ENCODE results near the gene POR.

POR gene

DNA sequence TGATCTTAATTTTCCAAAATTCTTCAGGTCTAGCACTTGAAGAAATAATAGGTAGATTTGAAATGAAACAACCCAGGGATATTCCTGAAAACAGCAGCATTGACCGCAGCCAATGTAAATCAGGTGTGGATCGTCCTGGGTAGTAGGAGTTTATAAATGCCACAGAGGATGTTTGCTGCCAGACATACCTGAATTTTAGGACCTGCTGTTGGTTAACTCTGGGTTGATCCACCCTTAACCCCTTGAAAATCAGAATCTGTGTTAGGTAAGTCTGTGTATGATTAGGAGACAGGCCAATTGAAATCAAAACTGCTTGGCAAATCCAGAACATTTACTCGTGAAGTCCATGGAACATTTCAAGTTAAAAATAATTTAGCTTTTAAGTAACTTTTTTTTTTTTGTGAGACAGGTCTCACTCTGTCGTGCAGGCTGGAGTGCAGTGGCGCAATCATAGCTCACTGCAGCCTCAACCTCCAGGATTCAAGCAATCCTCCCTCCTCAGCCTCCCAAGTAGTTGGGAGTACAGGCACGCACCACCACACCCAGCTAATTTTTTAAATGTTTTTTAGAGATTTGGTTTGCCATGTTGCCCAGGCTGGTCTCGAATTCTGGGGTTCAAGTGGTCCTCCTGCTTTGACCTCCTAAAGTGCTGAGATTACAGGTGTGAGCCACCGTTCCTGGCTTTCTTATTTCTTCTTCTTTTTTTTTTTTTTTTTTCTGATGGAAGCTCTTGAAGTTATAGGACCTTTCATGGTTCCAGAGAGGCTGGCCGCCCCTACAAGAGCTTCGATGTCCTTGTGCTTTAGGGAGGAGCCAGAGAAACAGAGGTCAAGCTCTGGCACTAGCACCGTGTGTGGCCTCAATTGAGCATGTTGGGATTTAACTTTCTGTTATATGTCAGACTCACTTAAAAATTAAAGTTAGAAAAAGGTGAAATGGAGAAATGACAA is 2.0 kb downstream of the POR start:
- H3K4me1 ChIP-seq (ENCODE audit: insufficient read depth, low read length): 0 out of 2 replicates have a peak, but pooled peaks cover 5% of the 10 kb centered on the region

DNA sequence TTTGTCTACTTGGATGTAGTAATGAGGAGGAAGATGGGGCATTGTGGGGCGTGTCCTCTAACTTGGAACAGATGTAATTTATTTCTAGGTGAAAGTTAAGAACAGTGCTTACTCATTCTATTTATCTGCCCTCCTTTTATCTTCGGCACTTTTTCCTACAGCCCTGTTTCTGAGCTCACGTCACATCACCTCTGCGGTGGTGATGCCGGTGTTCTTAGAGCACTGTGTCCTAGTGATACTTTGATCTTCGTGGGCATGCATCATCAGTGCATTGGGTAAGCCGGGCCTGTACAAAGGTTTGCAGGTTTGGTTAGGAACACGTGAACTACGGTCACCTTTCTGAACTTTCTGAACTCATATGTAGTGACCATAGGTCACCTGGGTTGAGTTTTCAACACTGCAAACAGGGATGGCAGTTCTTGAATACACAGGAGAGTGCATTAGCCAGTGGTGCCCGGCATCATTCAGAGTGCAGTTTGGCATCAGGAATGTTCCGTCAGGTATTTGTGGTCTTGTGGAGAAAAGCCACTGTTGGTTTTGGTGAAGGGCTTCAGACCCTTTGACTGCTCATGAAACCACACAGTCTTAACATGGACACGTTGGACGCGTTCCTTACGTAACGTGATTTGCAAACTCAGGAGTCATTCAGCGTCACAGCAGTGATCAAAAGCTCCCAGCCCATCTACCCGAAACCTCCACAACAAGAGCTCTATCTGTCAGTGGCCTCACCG is 5.6 kb downstream of the POR start:
- H3K36me3 ChIP-seq (ENCODE audit: insufficient read depth, low read length): no peaks in the 10 kb centered on the region
- H3K4me1 ChIP-seq (ENCODE audit: insufficient read depth, low read length): 0 out of 2 replicates have a peak, but pooled peaks cover 5% of the 10 kb centered on the region
- no peaks in the 10 kb centered on the region for H3K9me3 ChIP-seq (ENCODE audit: control insufficient read depth, insufficient read depth, low read length)
- no peak overlapping the region for H3K9ac ChIP-seq (ENCODE audit: low read depth, low read length)

More for the DNA sequence above, 2.0 kb downstream of the POR start:
- Histone ChIP-seq H3K9me3 (ENCODE audit: control insufficient read depth, insufficient read depth, low read length) (no peaks in the 10 kb centered on the region), H3K9ac (ENCODE audit: low read depth, low read length) (no peak overlapping the region), H3K36me3 (ENCODE audit: insufficient read depth, low read length) (no peaks in the 10 kb centered on the region)

DNA sequence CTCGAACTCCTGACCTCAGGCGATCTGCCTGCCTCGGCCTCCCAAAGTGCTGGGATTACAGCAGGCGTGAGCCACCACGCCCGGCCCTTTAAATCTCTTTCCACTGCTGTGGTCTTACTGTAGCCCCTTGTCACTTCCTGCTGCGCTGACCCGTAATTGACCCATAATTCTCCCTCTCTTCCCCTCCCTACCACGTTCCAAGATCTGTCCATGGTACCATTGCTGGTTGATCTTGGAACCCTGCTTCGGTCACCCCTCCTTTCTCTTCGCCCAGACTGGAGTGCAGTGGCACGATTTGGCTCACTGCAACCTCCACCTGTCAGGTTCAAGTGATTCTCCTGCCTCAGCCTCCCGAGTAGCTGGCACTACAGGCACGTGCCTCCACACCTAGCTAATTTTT is 6.5 kb downstream of the POR start:
- Histone ChIP-seq H3K9me3 (ENCODE audit: control insufficient read depth, insufficient read depth, low read length) (no peaks in the 10 kb centered on the region), H3K36me3 (ENCODE audit: insufficient read depth, low read length) (no peaks in the 10 kb centered on the region), H3K4me1 (ENCODE audit: insufficient read depth, low read length) (0 out of 2 replicates have a peak, but pooled peaks cover 5% of the 10 kb centered on the region), H3K9ac (ENCODE audit: low read depth, low read length) (no peak overlapping the region)

DNA sequence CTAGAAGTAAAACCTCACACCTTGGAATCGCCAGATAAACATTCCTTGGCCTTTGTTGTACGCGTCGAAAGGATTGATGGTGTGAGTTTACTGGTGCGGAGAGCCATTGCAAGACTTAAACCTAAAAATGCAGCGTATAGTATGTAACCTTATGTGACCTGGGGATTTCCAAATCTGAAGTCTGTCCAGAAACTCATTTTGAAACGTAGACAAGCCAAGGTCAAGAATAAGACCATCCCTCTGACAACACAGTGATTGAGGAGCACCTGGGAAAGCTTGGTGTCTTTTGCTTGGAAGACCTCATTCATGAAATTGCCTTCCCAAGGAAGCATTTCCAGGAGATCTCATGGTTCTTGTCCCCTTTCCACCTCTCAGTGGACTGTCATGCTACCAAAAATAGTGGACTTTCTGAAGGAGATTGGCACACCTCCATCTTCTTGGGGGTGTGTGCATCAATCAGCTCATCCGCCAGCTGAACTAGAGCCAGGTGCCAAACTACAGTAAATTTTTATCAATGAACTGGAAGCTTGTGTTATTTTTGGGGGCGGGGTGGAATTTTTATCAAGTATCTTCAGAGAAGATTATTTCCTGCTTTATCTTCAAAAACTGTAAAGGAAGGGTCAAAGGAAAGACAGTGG is 8.1 kb downstream of the POR start:
- H3K9ac ChIP-seq (ENCODE audit: low read depth, low read length): no peak overlapping the region

DNA sequence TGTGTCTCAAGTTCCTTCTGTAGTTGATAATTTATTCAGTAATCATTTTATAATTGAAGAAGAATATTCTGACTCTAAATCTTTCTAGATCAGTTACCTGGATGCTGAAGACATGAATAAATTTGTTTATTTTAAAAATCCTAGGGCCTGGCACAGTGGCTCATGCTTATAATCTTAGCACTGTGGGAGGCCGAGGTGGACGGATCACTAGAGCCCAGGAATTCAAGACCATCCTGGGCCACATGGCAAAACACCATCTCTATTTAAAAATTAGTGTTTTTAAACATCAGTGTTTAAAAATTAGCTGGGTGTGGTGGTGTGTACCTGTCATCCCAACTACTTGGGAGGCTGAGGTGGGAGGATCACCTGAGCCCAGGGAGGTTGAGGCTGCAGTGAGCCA is 9.3 kb downstream of the POR start:
- Histone ChIP-seq H3K36me3 (ENCODE audit: insufficient read depth, low read length) (no peaks in the 10 kb centered on the region), H3K9ac (ENCODE audit: low read depth, low read length) (no peak overlapping the region), H3K4me1 (ENCODE audit: insufficient read depth, low read length) (no peaks in the 10 kb centered on the region), H3K9me3 (ENCODE audit: control insufficient read depth, insufficient read depth, low read length) (no peaks in the 10 kb centered on the region)

More for the DNA sequence above, 8.1 kb downstream of the POR start:
- no peaks in the 10 kb centered on the region for H3K36me3 ChIP-seq (ENCODE audit: insufficient read depth, low read length)
- no peaks in the 10 kb centered on the region for H3K4me1 ChIP-seq (ENCODE audit: insufficient read depth, low read length)
- no peaks in the 10 kb centered on the region for H3K9me3 ChIP-seq (ENCODE audit: control insufficient read depth, insufficient read depth, low read length)

DNA sequence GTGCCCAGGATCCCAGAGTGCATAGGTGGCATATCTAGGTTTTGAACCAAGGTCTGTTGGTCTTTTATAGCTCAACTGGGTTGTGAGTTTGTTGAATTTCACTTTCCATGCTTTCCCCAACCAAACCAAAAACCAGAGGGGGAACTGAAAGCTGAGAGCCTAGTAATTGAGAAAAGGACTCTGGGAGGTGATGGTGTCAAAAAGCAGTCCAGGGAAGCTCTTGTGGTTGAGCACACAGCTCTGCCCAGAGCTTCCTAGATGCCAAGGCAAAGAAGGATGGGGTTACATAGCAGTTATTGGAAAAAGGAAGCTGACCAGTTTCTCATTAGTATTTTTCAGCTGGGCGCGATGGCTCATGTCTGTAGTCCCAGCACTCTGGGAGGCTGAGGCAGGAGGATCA is 9.9 kb downstream of the POR start:
- no peak overlapping the region for H3K9ac ChIP-seq (ENCODE audit: low read depth, low read length)
- no peaks in the 10 kb centered on the region for H3K36me3 ChIP-seq (ENCODE audit: insufficient read depth, low read length)
- no peaks in the 10 kb centered on the region for H3K9me3 ChIP-seq (ENCODE audit: control insufficient read depth, insufficient read depth, low read length)
- no peaks in the 10 kb centered on the region for H3K4me1 ChIP-seq (ENCODE audit: insufficient read depth, low read length)

DNA sequence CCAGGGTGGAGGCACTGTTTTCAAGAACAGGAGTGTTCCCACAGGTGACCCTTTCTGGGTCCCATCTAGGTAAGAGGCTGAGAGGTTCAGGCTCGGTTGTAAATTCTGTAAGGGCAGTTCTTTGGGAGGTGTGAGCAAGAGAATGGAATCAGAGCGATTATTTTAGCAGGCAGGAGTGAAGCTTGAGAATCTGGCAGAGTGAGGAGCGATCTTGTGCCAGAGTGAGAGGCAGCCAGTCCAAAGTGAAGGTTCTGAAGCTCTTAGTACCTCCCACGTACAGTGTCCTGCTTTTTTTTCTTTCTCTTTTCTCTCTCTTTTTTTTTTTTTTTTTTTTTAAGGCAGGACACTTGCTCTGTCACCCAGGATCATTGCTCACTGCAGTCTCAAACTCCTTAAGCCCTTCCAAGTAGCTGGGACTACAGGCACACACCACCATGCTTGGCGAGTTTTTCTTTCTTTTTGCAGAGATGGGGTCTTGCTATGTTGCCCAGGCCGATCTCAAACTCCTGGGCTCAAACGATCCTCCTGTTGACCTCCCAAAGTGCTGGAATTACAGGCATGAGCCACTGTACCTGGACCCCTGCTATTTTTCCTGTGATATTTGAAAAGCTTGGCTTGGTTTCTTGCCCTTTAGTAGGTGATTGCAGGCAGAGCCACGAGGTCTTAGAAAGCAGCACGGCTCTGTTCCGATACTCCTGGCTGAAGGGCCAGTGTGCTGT is 10.9 kb downstream of the POR start:
- no peak overlapping the region for H3K9ac ChIP-seq (ENCODE audit: low read depth, low read length)
- H3K36me3 ChIP-seq (ENCODE audit: insufficient read depth, low read length): no peaks in the 10 kb centered on the region
- H3K9me3 ChIP-seq (ENCODE audit: control insufficient read depth, insufficient read depth, low read length): no peaks in the 10 kb centered on the region
- no peaks in the 10 kb centered on the region for H3K4me1 ChIP-seq (ENCODE audit: insufficient read depth, low read length)

DNA sequence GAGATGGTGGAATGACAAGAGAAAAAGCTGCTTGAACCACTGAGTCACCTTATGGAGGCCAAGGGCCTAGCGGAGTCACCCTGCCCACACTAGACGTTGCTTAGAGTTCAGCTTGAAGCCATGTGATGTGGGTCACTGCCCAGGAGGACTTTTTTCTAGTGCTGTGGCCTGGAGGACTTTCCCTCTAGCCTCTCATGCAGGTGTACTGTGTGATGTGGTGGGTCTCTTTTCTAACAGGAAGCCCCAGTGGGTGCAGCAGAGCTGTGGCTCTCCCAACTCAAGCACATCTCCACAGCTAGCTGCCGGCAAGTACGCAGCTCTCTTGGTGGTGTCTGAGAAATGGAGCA is 13.6 kb downstream of the POR start:
- no peaks in the 10 kb centered on the region for H3K4me1 ChIP-seq (ENCODE audit: insufficient read depth, low read length)

DNA sequence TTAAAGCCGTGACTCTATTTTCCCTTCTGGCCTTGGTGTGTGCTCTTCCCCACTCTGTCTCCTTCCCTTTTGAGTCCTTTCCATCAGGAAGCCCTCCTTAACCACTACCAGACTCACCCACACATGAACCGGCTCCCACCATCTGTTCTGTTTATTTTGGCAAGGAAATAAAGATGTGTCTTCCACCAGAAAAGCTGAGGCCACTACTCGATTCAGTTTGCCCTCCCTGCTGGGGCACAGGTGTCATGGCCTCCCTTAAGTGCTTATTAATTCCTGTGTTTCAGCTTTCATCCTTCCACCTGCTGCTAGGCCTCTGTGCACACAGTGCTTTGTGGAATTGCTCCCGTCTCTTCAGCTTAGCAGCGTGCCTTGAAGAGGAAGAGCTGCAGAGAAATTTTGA is 16.7 kb downstream of the POR start:
- no peaks in the 10 kb centered on the region for H3K9me3 ChIP-seq (ENCODE audit: control insufficient read depth, insufficient read depth, low read length)
- no peak overlapping the region for H3K9ac ChIP-seq (ENCODE audit: low read depth, low read length)
- no peaks in the 10 kb centered on the region for H3K36me3 ChIP-seq (ENCODE audit: insufficient read depth, low read length)
- H3K4me1 ChIP-seq (ENCODE audit: insufficient read depth, low read length): no peaks in the 10 kb centered on the region

More for the DNA sequence above, 13.6 kb downstream of the POR start:
- no peaks in the 10 kb centered on the region for H3K36me3 ChIP-seq (ENCODE audit: insufficient read depth, low read length)
- H3K9ac ChIP-seq (ENCODE audit: low read depth, low read length): no peak overlapping the region
- no peaks in the 10 kb centered on the region for H3K9me3 ChIP-seq (ENCODE audit: control insufficient read depth, insufficient read depth, low read length)

DNA sequence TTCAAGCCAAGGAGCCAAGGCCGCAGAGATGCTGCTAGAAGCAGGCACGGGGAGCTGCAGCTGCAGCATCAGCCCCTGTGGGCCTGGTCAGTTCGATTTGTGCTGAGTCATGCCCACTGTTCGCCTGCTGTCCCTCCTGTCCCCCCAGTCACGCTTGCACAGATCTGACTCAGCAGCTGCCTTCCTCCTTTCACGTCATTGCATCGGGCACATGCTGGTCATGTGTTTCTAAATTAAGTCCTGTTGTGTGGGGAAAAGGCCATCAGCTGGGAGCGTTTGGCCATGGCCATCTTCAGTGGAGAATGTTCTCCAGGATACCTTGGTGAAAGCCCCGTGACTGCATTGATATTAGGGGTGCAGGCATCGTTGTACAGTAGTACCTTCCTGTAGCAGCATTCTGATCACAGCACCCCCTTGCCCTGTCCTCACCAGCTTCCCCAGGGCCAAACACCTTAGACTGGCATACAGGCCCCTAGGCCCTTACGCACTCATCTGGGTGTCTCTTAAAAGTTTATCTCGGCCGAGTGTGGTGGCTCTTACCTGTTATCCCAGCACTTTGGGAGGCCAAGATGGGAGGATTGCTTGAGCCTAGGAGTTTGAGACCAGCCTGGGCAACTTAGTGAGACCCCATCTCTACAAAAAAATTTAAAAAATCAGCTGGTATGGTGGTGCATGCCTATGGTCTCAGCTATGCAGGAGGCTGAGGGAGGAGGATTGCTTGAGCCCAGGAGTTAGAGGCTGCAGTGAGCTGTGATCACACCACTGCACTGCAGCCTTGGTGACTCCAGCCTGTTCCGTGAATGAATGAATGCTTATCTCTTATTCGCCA is 23.2 kb downstream of the POR start:
- Histone ChIP-seq H3K4me1 (ENCODE audit: insufficient read depth, low read length) (no peaks in the 10 kb centered on the region; the same call in 1 of the 2 replicates), H3K9ac (ENCODE audit: low read depth, low read length) (no peak overlapping the region)

DNA sequence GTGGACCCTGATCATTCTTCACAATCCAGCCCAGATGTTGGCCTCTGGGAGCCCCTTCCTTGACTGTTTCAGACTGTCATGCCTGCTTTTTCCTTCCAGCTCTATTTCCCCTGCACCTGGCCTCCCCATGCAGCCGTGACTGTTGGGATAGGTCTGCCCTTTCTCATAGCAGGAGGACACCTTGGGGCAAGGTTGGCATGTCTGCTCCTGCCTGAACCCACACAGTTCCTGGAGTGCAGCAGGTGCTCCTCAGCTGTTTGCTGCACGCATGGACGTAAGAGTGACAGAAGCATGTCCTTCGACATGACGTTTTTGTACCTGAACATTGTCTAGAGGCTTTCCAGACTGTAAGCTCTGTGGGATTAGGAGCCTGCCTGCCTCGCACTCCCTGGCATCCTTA is 24.0 kb downstream of the POR start:
- no peaks in the 10 kb centered on the region for H3K9me3 ChIP-seq (ENCODE audit: control insufficient read depth, insufficient read depth, low read length)
- no peaks in the 10 kb centered on the region for H3K36me3 ChIP-seq (ENCODE audit: insufficient read depth, low read length)
- H3K9ac ChIP-seq (ENCODE audit: low read depth, low read length): no peak overlapping the region
- no peaks in the 10 kb centered on the region; the same call in 1 of the 2 replicates for H3K4me1 ChIP-seq (ENCODE audit: insufficient read depth, low read length)

More for the DNA sequence above, 23.2 kb downstream of the POR start:
- no peaks in the 10 kb centered on the region for H3K9me3 ChIP-seq (ENCODE audit: control insufficient read depth, insufficient read depth, low read length)
- H3K36me3 ChIP-seq (ENCODE audit: insufficient read depth, low read length): no peaks in the 10 kb centered on the region

DNA sequence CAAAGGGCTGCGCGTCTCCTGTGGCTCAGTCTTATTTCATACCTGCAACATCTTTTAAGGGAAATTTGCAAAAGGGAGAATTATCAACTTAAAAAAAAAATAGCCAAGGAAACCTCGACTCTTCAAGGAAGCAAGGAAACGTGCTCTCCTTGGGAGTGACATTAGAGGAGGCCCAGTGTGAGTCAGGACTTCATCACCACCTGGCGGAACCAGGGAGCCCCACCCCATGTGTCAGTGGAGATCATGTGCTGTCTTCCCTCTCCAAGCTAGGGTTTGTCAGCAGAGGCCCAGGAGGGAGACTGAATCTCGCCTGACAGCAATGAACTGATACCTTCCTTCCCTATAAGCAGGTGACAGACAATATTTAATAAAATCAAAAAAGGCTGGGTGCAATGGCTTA is 28.9 kb downstream of the POR start:
- Histone ChIP-seq H3K9me3 (ENCODE audit: control insufficient read depth, insufficient read depth, low read length) (no peaks in the 10 kb centered on the region), H3K4me1 (ENCODE audit: insufficient read depth, low read length) (no peaks in the 10 kb centered on the region), H3K9ac (ENCODE audit: low read depth, low read length) (no peak overlapping the region), H3K36me3 (ENCODE audit: insufficient read depth, low read length) (no peaks in the 10 kb centered on the region)

DNA sequence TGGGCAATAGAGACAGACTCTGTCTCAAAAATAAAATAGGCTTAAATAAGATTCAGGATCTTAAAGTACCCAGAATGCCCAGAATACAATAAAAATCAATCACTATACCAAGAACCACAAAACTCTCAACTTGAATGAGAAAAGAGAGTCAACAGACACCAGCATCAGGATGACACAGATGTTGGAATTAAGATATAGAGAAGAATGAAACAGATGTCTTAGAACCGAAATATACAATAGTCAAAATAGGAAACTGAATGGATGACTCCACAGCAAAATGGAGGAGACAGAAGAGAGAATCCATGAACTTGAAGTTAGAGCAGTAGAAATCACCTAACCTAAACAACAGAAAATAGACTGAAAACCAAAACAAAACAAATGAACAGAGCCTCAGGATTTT is 29.6 kb downstream of the POR start:
- H3K4me1 ChIP-seq (ENCODE audit: insufficient read depth, low read length): no peaks in the 10 kb centered on the region
- H3K9ac ChIP-seq (ENCODE audit: low read depth, low read length): no peak overlapping the region
- no peaks in the 10 kb centered on the region for H3K36me3 ChIP-seq (ENCODE audit: insufficient read depth, low read length)
- no peaks in the 10 kb centered on the region for H3K9me3 ChIP-seq (ENCODE audit: control insufficient read depth, insufficient read depth, low read length)

All from ES-I3 (cell line).